Glomerular visceral epithelial cell (primary cell): ENCODE data around the gene CYFIP1.
A peak's percentile ranks its signal among the peaks of the same experiment; 100 is the strongest.

Source experiments
- DNase-seq: peaks from one replicate; pipeline ENCODE4 v3.0.0-alpha.2; 2016; ENCODE audit errors: extremely low spot score

CYFIP1 gene

DNA sequence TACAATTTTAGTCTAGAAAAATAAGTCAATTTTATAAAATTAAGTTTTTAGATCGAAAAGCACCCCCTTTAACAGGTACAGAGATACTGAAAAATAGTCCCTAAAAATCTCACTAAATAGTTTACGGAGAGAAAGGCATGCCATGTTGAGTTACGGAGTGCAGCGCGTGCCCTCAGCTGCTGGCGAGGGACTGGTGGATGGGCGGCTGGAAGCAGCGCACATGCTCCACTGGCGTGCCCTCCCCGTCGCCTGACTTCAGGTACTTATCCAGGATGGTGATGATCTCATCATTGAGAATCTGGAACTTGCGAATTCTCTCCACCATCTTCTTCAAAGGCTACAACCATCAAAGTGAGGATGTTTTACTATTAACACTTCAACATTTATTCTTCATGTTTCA is 110.3 kb downstream of the CYFIP1 start:
- DNase-seq, result no peak

GRCh38 chr15:22868928-22869327 is 111.2 kb downstream of the CYFIP1 start:
- no peak for DNase-seq

DNA sequence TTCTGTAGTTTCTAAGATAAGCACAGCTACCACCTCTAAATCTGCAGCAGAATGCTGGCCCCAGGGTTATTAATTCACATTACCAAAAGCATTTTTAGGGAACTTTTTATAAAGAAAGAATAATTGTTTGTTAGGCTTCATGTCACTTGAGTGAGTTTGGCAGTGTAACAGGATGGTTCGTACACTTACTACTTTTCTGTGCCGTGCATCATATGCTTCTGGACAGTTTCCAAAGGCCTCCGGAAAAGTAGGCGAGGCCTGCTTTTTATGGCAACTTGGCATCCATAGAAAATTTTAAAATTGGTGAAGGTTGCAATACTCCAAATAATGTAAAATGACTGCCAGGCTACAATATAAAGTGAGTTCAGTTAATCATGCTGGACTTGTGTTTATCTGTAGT is 111.7 kb downstream of the CYFIP1 start:
- DNase-seq, result no peak

- DNase-seq, result no peak
Observed at GRCh38 chr15:22867886-22868285, 112.3 kb downstream of the CYFIP1 start.

- DNase-seq, result no peak
Observed at GRCh38 chr15:22866079-22866478, 114.1 kb downstream of the CYFIP1 start.

GRCh38 chr15:22863356-22863755 is 116.8 kb downstream of the CYFIP1 start:
- no peak for DNase-seq

DNA sequence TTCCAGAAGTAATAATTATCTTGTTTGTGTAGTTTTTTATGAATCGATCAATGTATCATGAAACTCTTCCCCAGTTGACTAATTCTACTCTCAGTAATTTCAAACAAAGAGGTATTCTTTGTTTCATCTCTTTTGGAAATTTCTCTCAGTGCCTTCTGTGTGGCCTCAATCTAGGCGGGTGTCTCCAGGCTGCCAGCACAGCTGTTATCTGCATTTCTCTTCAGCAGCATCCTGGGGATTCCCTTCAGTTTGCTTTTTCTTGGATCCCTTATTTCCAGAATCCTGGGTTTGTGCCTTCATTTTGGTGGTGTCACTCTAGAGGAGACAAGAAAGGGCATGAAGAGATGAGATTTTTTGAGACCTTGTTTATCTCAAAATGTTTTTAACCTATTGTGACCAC is 119.0 kb downstream of the CYFIP1 start:
- no peak for DNase-seq

- no peak for DNase-seq
Observed at GRCh38 chr15:22856659-22857058, 123.5 kb downstream of the CYFIP1 start.

GRCh38 chr15:22855791-22856190 is 124.4 kb downstream of the CYFIP1 start:
- DNase-seq, result peak; percentile 16

DNA sequence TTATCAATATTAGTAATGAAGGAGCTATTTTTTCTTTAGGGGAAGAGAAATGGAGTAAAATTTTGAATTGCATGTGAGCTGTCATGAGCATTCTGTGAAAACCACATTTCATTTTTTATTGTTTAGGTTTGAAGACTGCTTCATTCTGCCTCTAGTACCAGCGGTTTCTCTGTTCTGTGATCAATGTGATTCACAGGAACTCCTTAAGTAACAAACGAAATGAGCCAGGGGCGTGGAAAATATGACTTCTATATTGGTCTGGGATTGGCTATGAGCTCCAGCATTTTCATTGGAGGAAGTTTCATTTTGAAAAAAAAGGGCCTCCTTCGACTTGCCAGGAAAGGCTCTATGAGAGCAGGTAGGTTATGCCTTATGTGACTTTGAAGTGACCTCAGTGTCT is 128.7 kb downstream of the CYFIP1 start:
- DNase-seq, result no peak

- DNase-seq, result no peak
Observed at GRCh38 chr15:22850055-22850454, 130.1 kb downstream of the CYFIP1 start.

- no peak for DNase-seq
Observed at GRCh38 chr15:22846073-22846472, 134.1 kb downstream of the CYFIP1 start.

DNA sequence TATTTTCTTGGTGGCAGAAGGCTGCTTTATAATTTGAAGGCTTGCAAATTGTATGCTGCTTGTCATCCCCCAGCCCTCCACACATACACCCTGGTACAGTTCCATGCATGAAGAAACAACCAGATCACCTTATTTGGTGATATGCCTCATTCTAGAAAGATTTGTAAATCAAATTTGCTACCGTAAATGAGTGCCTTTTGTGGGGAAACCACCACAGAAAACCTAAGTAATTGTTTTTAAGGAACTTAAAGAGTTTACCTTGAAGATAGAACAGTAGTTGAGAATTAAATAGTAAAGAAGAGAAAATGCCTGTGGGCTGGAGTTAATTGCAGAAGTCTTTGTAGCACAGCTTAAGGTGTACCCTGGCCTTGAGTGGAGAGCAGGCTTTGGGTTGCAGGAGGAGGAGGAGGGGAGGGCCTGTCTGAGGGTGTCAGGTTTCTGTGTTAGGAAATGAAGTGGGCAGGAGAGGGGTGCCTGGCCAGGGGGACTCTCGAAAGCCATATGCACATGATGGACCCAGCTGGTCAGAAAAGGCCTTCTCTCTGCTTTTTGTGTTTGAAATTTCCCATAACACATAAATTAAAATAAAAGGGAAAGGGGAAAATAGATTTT is 134.8 kb downstream of the CYFIP1 start:
- DNase-seq, result no peak

GRCh38 chr15:22844421-22845288 is 135.5 kb downstream of the CYFIP1 start:
- no peak for DNase-seq

GRCh38 chr15:22839046-22839695 is 141.0 kb downstream of the CYFIP1 start:
- peak; percentile 17 for DNase-seq

DNA sequence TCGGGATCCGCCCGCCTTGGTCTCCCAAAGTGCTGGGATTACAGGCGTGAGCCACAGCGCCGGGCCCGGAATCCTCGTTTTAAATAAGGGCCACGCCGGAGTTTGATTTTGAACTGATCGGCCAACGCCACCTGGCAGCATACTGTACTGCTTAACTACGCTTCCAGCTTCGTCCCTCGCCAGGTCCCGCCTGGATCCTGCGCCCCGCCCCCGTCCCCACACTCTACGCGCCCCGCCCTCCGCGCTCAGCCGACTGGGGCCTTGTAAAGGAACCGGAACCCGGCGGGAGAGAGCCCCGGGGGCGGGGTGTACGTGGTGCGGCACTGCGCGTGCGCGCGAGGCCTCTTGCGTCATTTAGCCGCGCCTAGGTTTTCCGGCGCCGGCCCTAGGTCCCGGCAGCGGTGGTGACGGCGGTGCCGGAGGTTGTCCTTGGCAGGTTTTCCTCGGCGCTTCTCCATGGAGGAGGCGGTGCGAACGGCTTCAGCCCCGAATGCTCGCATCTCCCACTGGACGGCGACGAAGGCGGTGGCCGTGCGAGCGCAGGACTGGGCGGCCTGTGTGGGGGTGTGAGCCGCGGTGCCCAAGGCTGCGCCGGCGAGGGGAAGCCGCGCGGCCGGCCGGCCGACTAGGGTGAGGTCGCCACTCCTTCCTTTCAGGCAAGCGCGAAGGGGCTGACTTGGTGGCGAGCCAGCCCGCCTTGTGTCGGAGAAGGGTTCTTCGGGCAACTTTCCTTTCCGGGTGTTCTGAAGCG is 141.7 kb downstream of the CYFIP1 start, which contains the start of gene NIPA2:
TSS of gene NIPA2 (plus strand) at position 375 of the 751 bp plus-strand sequence. CDS start 13,066 bp downstream, outside the sequence.
- peak; percentile 99 for DNase-seq

GRCh38 chr15:22831473-22831872 is 148.7 kb downstream of the CYFIP1 start:
- no peak for DNase-seq

GRCh38 chr15:22827125-22827524 is 153.0 kb downstream of the CYFIP1 start:
- DNase-seq, result no peak

DNA sequence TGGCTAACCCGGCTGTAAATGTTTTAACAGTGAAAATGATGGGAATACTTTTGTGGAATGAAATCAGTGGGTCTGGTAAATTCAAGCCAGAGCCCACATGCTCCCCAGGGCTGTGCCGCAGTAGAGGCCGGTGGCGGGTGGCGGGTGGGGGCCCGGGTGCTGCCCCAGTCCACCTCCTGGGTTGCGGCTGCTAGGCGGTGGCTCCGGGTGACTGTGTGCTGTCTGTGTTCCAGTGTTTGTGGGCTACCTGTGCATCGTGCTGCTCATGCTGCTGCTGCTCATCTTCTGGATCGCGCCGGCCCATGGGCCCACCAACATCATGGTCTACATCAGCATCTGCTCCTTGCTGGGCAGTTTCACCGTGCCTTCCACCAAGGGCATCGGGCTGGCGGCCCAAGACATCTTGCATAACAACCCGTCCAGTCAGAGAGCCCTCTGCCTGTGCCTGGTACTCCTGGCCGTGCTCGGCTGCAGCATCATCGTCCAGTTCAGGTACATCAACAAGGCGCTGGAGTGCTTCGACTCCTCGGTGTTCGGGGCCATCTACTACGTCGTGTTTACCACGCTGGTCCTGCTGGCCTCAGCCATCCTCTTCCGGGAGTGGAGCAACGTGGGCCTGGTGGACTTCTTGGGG is 156.6 kb downstream of the CYFIP1 start:
- DNase-seq, result no peak

- DNase-seq, result no peak
Observed at GRCh38 chr15:22819651-22820050, 160.5 kb downstream of the CYFIP1 start.
